ENCODE data around the gene FAM76B.

The FAM76B gene

GRCh38 chr11:95728790-95729189, 60.8 kb downstream of the FAM76B start:
- no peak for DNase-seq

GRCh38 chr11:95728094-95728493, 61.5 kb downstream of the FAM76B start:
- no peak for DNase-seq

- DNase-seq, result no peak
Observed at GRCh38 chr11:95727620-95728019, 62.0 kb downstream of the FAM76B start.

GRCh38 chr11:95727111-95727510, 62.5 kb downstream of the FAM76B start:
- DNase-seq, result no peak

- DNase-seq, result no peak
Observed at GRCh38 chr11:95725196-95725595, 64.4 kb downstream of the FAM76B start.

- DNase-seq, result no peak
Observed at GRCh38 chr11:95723361-95723942, 66.1 kb downstream of the FAM76B start.

- no peak for DNase-seq
Observed at GRCh38 chr11:95720195-95720594, 69.4 kb downstream of the FAM76B start.

Data from NCI-H1694 treated with DMSO at 0.1 percent for 48 hours (cell line).